Stomach (tissue), 9 donors: ENCODE results near the gene SLC9A2. TPM values are rescaled to one million over a fixed set of nuclear protein-coding genes. Genes with fewer than 3 reads are reported as not detected.
A peak's percentile ranks its signal among the peaks of the same experiment; 100 is the strongest.

Experiments
- DNase-seq, 2 donors: peaks; one replicate each; pipeline versions ENCODE4 v3.0.0 to v3.0.0-alpha.2; 2013 to 2019
- H3K27ac ChIP-seq, 5 donors: fragments of 200-600 bp in 4 of 5; sonication (generic) in 4 of 5; one replicate each; pipeline ENCODE4 v1.5.1; 2013 to 2019; ENCODE audit warnings: mild to moderate bottlenecking in 1 of 5, moderate library complexity in 1 of 5
- H3K27me3 ChIP-seq, 3 donors: fragments of 200-600 bp; sonication (generic); one replicate each; pipeline ENCODE4 v1.5.1; 2017 to 2019; ENCODE audit warnings: mixed run types in 1 of 3
- H3K36me3 ChIP-seq, 4 donors: fragments of 200-600 bp; sonication (generic); 1 replicate in 3 of 4; 2 replicates in 1 of 4; pipeline ENCODE4 v1.5.1; 2016 to 2019
- H3K4me1 ChIP-seq, 4 donors: fragments of 200-600 bp; sonication (generic); one replicate each; pipeline ENCODE4 v1.5.1; 2016 to 2019
- H3K4me3 ChIP-seq, 4 donors: fragments of 200-600 bp; sonication (generic) in 3 of 4; one replicate each; pipeline ENCODE4 v1.5.1; 2016 to 2019; ENCODE audit warnings: mild to moderate bottlenecking in 1 of 4
- H3K9me3 ChIP-seq, 4 donors: fragments of 200-600 bp; sonication (generic); one replicate each; pipeline ENCODE4 v1.5.1; 2016 to 2019
- EP300 ChIP-seq: sonication (generic); formaldehyde crosslinking; IDR thresholded peaks from one replicate; pipeline ENCODE4 v1.6.1; 2017; ENCODE audit warnings: antibody characterized with exemption
- POLR2A ChIP-seq, 4 donors: fragments of 450-650 bp; IDR thresholded peaks; one replicate each; pipeline ENCODE4 v1.6.1; 2016; ENCODE audit warnings: antibody characterized with exemption in 4 of 4, control low read depth in 2 of 4, mild to moderate bottlenecking in 1 of 4, moderate library complexity in 1 of 4
- POLR2AphosphoS5 ChIP-seq, 3 donors: sonication (generic); formaldehyde crosslinking; IDR thresholded peaks; one replicate each; pipeline ENCODE4 v1.6.1; 2016; ENCODE audit warnings: antibody characterized with exemption in 3 of 3
- WGBS, 5 donors: extraction: QIAGEN DNeasy Blood & Tissue Kit in 3 of 5; methylation state at CpG; one replicate each; pipeline versions ENCODE4 v1.1.5 to v1.1.7; 2013 to 2018; 5-methylcytosine and 5-hydroxymethylcytosine counted together
- intact Hi-C: fragments of 100-400 bp; cut with DNase I; formaldehyde crosslinking; loops from one replicate; pipeline ENCODE4 v1.15.1; 2023; ENCODE audit warnings: low total_unique reads
- polyA plus RNA-seq, 3 donors: library from polyadenylated mRNA; stranded (reverse); fragments of 200-250 nt; gene quantifications; one replicate each; pipeline ENCODE4 v1.2.3, GENCODE V29; 2013
- total RNA-seq, 5 donors: library from RNA; depleted of rRNA; stranded (reverse); fragments of >200 nt; gene quantifications; one replicate each; pipeline versions ENCODE4 v1.1.0 to v1.2.3, GENCODE V29; 2014 to 2016
- TF ChIP-seq, protein P1 (sequence below), 7 experiments: fragments of 450-650 bp in 4 of 7; fragments of 200-600 bp in 3 of 7; sonication (generic) in 3 of 7; IDR thresholded peaks; one replicate each; pipeline ENCODE4 v1.5.1; 2016 to 2019; ENCODE audit warnings: antibody characterized with exemption in 7 of 7, control low read depth in 2 of 7, mild to moderate bottlenecking in 1 of 7
- donor health status: healthy with polysubstance abuse.
- donor health status: Bipolar disorder and iron deficiency.
- donor health status: healthy.

Gene SLC9A2
- total and polyA plus RNA-seq, 8 donors: 2.4 to 79.9 (median 15.0) TPM

DNA sequence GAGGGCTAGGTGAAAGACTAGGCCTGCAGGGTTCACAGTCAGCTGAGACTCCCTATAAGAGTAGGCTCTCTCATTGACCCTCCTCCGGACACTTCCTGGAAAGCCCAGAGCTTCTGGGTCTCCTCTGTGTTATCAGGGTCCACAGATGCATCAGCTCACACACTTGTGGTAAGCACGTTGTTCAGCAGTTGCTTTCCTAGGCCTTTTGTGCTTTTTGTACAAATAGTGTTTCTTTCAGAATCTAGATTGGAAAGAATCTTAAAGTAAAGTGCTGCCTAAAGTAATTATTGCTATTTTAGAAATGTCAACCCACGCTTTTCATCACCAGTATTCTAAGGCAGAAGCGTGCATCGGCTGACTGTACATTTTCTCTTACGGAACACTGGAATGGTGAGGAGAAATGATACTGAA, 15.5 kb downstream of the SLC9A2 start:
- H3K4me1 ChIP-seq: peaks cover 0 to 5% (median 0%) of the 10 kb centered on the region in 4 donors
- DNase-seq: no peak
- TF ChIP-seq POLR2AphosphoS5 (IDR thresholded peaks at IDR 0.05): no peak
- TF ChIP-seq POLR2A (IDR thresholded peaks at IDR 0.05): no peak
- TF ChIP-seq EP300: no peak
- TF ChIP-seq, protein P1, sequence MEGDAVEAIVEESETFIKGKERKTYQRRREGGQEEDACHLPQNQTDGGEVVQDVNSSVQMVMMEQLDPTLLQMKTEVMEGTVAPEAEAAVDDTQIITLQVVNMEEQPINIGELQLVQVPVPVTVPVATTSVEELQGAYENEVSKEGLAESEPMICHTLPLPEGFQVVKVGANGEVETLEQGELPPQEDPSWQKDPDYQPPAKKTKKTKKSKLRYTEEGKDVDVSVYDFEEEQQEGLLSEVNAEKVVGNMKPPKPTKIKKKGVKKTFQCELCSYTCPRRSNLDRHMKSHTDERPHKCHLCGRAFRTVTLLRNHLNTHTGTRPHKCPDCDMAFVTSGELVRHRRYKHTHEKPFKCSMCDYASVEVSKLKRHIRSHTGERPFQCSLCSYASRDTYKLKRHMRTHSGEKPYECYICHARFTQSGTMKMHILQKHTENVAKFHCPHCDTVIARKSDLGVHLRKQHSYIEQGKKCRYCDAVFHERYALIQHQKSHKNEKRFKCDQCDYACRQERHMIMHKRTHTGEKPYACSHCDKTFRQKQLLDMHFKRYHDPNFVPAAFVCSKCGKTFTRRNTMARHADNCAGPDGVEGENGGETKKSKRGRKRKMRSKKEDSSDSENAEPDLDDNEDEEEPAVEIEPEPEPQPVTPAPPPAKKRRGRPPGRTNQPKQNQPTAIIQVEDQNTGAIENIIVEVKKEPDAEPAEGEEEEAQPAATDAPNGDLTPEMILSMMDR (IDR thresholded peaks at IDR 0.05): no peak
- H3K36me3 ChIP-seq: no peaks in the 10 kb centered on the region
- H3K27me3 ChIP-seq: no peaks in the 10 kb centered on the region
- H3K9me3 ChIP-seq: no peaks in the 10 kb centered on the region
- intact Hi-C loops: no loop called here
- no peak overlapping the region for H3K4me3 ChIP-seq
- WGBS, 5 donors: 79 to 87% (median 84%) methylated on average over 6 of the region's 6 CpGs
- H3K27ac ChIP-seq: peak overlapping the region in 1 of 5 donors; percentile 48

DNA sequence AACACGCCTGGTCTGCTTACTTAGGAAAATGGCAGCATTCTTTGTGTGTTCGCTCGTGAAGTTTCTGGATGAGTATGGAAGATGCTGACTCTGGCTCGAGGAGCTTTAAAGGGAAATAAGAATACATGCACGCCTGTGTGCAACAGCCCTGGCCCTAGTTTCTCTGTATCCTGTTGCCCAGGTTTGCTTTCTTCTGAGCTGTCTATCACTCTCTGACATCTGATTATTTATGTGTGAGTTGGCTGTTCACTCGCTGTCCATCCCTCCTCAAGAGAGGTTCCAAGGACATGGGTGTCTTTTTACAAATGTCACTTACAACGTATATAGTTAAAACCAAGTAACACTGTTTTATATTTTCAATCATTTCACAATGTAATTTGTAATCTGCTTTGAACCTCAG, 16.0 kb downstream of the SLC9A2 start:
- Histone ChIP-seq H3K27ac (peak overlapping the region in 2 of 5 donors; percentile 7 to 48), H3K27me3 (no peaks in the 10 kb centered on the region)
- intact Hi-C loops: no loop called here

DNA sequence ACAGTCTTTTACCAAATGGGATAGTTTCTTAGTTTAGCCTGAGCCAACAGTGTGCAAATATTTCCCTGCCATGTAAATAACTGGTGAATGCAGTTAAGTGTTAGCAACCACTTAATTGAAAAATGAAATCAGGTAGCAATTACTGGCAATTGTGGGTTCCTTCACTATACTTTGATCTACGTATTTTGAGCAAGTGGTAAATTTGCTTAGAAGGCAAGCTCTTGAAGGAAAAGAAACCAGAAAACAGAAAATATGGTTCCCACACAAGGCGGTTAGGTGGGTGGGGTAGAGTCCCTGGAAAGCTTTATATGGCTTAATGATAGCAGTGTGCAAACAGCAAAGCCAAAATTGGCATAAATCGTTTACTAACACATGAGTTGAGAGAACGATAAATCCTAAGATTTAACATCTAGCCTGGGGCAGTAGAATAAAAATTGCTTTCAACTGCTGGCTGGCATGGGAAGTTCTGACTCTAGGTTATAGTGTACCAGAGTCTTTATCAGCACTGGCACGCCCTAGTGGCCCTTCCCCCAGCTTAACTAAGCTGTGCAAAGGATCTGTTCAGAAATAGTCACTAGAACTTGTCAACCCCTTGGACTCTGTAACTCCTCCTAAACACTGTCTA, 17.0 kb downstream of the SLC9A2 start:
- no peaks in the 10 kb centered on the region for H3K9me3 ChIP-seq
- no peaks in the 10 kb centered on the region for H3K36me3 ChIP-seq
- 23 to 53% (median 44%) methylated on average over 5 of the region's 5 CpGs for WGBS, 5 donors
- intact Hi-C loops: no loop called here
- DNase-seq: peak; percentile 67
- H3K27ac ChIP-seq: peak overlapping the region; percentile 49 to 74 (median 55)
- TF ChIP-seq POLR2AphosphoS5 (IDR thresholded peaks at IDR 0.05): peak in 2 of 3 donors; percentile 31 to 39
- no peak for TF ChIP-seq POLR2A (IDR thresholded peaks at IDR 0.05)
- H3K27me3 ChIP-seq: no peaks in the 10 kb centered on the region
- peaks cover 0 to 5% (median 0%) of the 10 kb centered on the region in 4 donors for H3K4me1 ChIP-seq
- no peak overlapping the region for H3K4me3 ChIP-seq

More for the DNA sequence above, 16.0 kb downstream of the SLC9A2 start:
- no peaks in the 10 kb centered on the region for H3K36me3 ChIP-seq
- H3K4me3 ChIP-seq: no peak overlapping the region
- 66 to 76% (median 73%) methylated on average over 7 of the region's 7 CpGs for WGBS, 5 donors
- TF ChIP-seq EP300: no peak
- DNase-seq: no peak
- H3K9me3 ChIP-seq: no peaks in the 10 kb centered on the region
- H3K4me1 ChIP-seq: peaks cover 0 to 5% (median 0%) of the 10 kb centered on the region in 4 donors

DNA sequence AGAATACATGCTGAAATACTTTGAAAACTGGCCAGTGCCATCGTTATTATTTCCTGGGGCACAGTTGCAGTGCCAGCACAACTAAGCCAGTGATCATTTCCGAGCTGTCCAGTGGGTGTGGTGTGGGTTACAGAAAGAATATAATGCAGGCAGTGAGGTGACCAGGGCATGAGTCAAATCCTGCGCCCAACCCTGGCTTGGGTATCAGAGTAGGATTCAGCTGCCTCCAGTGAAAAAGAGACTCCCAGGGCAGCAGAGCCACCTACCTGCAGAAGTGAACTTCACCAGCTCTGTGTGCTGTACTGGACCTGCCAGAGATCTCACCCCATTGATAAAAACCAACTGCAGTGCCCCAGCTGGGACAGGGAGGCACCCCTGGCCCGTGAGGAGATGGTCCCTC, 18.0 kb downstream of the SLC9A2 start:
- no peaks in the 10 kb centered on the region for H3K27me3 ChIP-seq

DNA sequence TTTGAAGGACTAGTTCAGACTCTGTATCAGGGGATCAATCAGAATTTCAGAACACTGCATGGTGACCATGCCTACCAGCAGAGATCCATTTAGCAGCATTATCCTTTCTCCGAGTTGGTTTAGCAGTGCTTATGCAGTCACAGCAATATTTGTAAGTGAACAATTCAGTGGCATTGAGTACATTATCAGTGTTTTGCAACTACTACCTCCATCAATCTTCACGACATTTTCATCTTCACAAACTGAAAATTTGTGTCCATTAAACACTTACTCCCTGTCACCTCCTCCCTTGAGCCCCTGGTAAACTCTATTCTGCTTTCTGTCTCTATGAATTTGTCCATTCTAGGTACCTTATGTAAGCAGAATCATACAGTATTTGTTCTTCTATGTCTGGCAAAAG, 20.1 kb downstream of the SLC9A2 start:
- H3K36me3 ChIP-seq: no peaks in the 10 kb centered on the region
- TF ChIP-seq, protein P1 (IDR thresholded peaks at IDR 0.05): no peak
- no peak for TF ChIP-seq EP300
- TF ChIP-seq POLR2A (IDR thresholded peaks at IDR 0.05): no peak
- no peak for TF ChIP-seq POLR2AphosphoS5 (IDR thresholded peaks at IDR 0.05)
- intact Hi-C loops: no loop called here
- 60 to 76% (median 70%) methylated on average over 2 of the region's 2 CpGs for WGBS, 5 donors
- H3K9me3 ChIP-seq: no peaks in the 10 kb centered on the region
- DNase-seq: no peak
- peaks cover 0 to 7% (median 0%) of the 10 kb centered on the region in 3 donors for H3K27me3 ChIP-seq
- H3K4me1 ChIP-seq: peaks cover 0 to 5% (median 0%) of the 10 kb centered on the region in 4 donors
- no peak overlapping the region for H3K4me3 ChIP-seq
- H3K27ac ChIP-seq: no peak overlapping the region

More for the DNA sequence above, 18.0 kb downstream of the SLC9A2 start:
- Histone ChIP-seq H3K4me3 (no peak overlapping the region), H3K27ac (peak overlapping the region; percentile 5 to 74 (median 49)), H3K36me3 (no peaks in the 10 kb centered on the region), H3K4me1 (peaks cover 0 to 5% (median 0%) of the 10 kb centered on the region in 4 donors), H3K9me3 (no peaks in the 10 kb centered on the region)
- WGBS, 5 donors: 45 to 71% (median 51%) methylated on average over 3 to 4 of the region's 4 CpGs
- DNase-seq: peak in 1 of 2 donors; percentile 60
- intact Hi-C loops: no loop called here
- TF ChIP-seq, protein P1 (IDR thresholded peaks at IDR 0.05): peak in 1 of 7 experiments; percentile 15
- TF ChIP-seq POLR2A (IDR thresholded peaks at IDR 0.05) (no peak), EP300 (no peak), POLR2AphosphoS5 (IDR thresholded peaks at IDR 0.05) (peak in 1 of 3 donors; percentile 15)
